GM23248 (cell line): ENCODE results near the gene ISL2. TPM values are rescaled to one million over a fixed set of nuclear protein-coding genes. Genes with fewer than 3 reads are reported as not detected.

Source experiments
- DNase-seq: peaks from one replicate; pipeline ENCODE4 v3.0.0-alpha.2; 2015
- H2AFZ ChIP-seq: fragments of 200-600 bp; sonication (generic); 2 replicates; pipeline ENCODE4 v1.6.1; 2016; ENCODE audit warnings: antibody characterized with exemption
- H3F3A ChIP-seq: fragments of 200-600 bp; sonication (generic); 2 replicates; pipeline ENCODE4 v1.6.1; 2016; ENCODE audit warnings: mild to moderate bottlenecking, antibody characterized with exemption, mixed run types; ENCODE audit not compliant: insufficient read depth
- H3K27ac ChIP-seq: fragments of 200-600 bp; sonication (generic); 2 replicates; pipeline ENCODE4 v1.5.1; 2016; ENCODE audit warnings: mild to moderate bottlenecking
- H3K27me3 ChIP-seq: fragments of 200-600 bp; sonication (generic); replicated peaks from 2 replicates; pipeline ENCODE4 v1.6.1; 2016; ENCODE audit warnings: mild to moderate bottlenecking; ENCODE audit not compliant: insufficient read depth
- H3K36me3 ChIP-seq: fragments of 200-600 bp; sonication (generic); 2 replicates; pipeline ENCODE4 v1.6.1; 2016; ENCODE audit warnings: low read depth, mild to moderate bottlenecking
- H3K4me1 ChIP-seq: fragments of 200-600 bp; sonication (generic); 2 replicates; pipeline ENCODE4 v1.6.1; 2016; ENCODE audit warnings: mild to moderate bottlenecking; ENCODE audit not compliant: insufficient read depth
- H3K4me2 ChIP-seq: fragments of 200-600 bp; sonication (generic); one replicate; pipeline ENCODE4 v1.6.1; 2016; ENCODE audit warnings: mild to moderate bottlenecking; ENCODE audit not compliant: unreplicated experiment
- H3K4me3 ChIP-seq: fragments of 200-600 bp; sonication (generic); 2 replicates; pipeline ENCODE4 v1.5.1; 2016; ENCODE audit warnings: mild to moderate bottlenecking
- H3K79me2 ChIP-seq: fragments of 200-600 bp; sonication (generic); 2 replicates; pipeline ENCODE4 v1.6.1; 2016; ENCODE audit warnings: mild to moderate bottlenecking; ENCODE audit not compliant: insufficient read depth
- H3K9ac ChIP-seq: fragments of 200-600 bp; sonication (generic); 2 replicates; pipeline ENCODE4 v1.6.1; 2016; ENCODE audit warnings: mild to moderate bottlenecking
- H3K9me2 ChIP-seq: fragments of 200-600 bp; sonication (generic); 2 replicates; pipeline ENCODE4 v1.6.1; 2016; ENCODE audit warnings: mixed run types, mild to moderate bottlenecking, moderate library complexity; ENCODE audit not compliant: insufficient read depth
- H3K9me3 ChIP-seq: fragments of 200-600 bp; sonication (generic); one replicate; pipeline ENCODE4 v1.6.1; 2017; ENCODE audit warnings: low read depth
- H4K20me1 ChIP-seq: fragments of 200-600 bp; sonication (generic); 2 replicates; pipeline ENCODE4 v1.6.0; 2016; ENCODE audit not compliant: insufficient read depth
- EZH2 ChIP-seq: fragments of 200-600 bp; sonication (generic); IDR thresholded peaks from 2 replicates; pipeline ENCODE4 v1.6.1; 2018; ENCODE audit warnings: antibody characterized with exemption, mild to moderate bottlenecking; ENCODE audit not compliant: insufficient read depth, poor library complexity, severe bottlenecking
- EZH2phosphoT487 ChIP-seq: fragments of 200-600 bp; sonication (generic); IDR thresholded peaks from 2 replicates; pipeline ENCODE4 v1.6.1; 2018; ENCODE audit warnings: antibody characterized with exemption, moderate library complexity, mild to moderate bottlenecking, low read depth; ENCODE audit not compliant: insufficient read depth
- WGBS, 2 experiments: methylation state at CpG; one replicate each; pipeline ENCODE4 v1.1.6; 2015 to 2017; ENCODE audit warnings: low lambda C conversion rate in 2 of 2, low coverage in 1 of 2; ENCODE audit errors: missing lambda C conversion rate in 2 of 2; 5-methylcytosine and 5-hydroxymethylcytosine counted together
- in situ Hi-C: fragments of 300-500 bp; cut with MboI; formaldehyde crosslinking; loops from 2 replicates; pipeline ENCODE4 v1.15.0; 2020
- polyA plus RNA-seq: library from polyadenylated mRNA; unstranded; fragments of >200 nt; fragmentation: Nextera tagmentation; extraction: Ambion mirVana; gene quantifications from 2 replicates; pipeline ENCODE4 v1.2.1, GENCODE V29; 2016
- total RNA-seq: library from RNA; depleted of rRNA; stranded (reverse); fragments of >200 nt; shearing (Covaris generic); gene quantifications from 2 replicates; pipeline ENCODE4 v1.2.3, GENCODE V29; 2014

Gene ISL2
- total and polyA plus RNA-seq, 2 experiments from 2014 or later: 0.98 to 2.2 TPM

DNA sequence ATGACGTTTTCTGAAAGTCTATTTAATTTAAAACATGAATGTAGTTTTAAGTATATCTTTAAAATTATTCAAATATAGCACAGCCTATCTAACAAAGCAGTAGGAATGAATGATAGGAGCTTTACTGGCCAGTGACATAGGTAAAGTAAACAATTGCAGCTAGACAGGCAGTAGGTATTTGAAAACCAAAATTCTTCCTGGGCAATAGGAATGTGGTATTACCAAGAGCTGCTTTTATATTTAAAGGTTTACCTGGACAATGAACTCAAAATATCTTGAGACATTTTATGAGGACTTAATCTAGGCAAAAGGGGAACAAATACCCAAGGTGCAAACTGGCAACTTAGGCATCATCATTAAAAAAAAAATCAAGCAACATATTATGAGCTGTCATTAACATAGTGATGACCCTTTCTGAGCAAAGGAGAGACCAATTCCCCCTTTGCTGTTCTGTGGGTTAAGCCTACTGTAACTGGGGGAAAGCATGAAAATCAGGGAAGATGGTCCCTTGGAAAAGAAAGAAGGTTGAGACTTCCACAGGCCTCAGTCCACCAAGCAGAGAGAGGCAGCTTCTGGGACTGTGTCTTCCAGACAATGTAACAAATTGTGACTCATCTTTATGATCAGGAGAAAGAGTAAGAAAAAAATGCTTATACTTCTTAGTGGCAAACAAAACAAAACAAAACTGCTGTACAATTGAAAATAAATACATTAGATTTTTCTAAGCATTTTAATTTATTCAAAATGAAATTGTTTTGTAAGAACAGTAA, 12.9 kb downstream of the ISL2 start:
- 92 to 98% methylated on average over 1 of the region's 1 CpG for WGBS, 2 experiments
- H3K27me3 ChIP-seq: peaks cover 24% of the 10 kb centered on the region
- H3K9me2 ChIP-seq: no peaks in the 10 kb centered on the region
- H3F3A ChIP-seq: peaks cover 7% of the 10 kb centered on the region; the same call in 1 of the 2 replicates
- no peaks in the 10 kb centered on the region for H3K79me2 ChIP-seq
- H2AFZ ChIP-seq: no peak overlapping the region
- DNase-seq: peak; percentile 48
- no peaks in the 10 kb centered on the region for H3K36me3 ChIP-seq
- TF ChIP-seq EZH2phosphoT487: no peak
- no peak for TF ChIP-seq EZH2
- in situ Hi-C loops: no loop called here
- H3K9me3 ChIP-seq: no peaks in the 10 kb centered on the region
- H3K4me3 ChIP-seq: no peak overlapping the region
- H3K9ac ChIP-seq: no peak overlapping the region
- H3K27ac ChIP-seq: no peak overlapping the region
- no peaks in the 10 kb centered on the region for H3K4me1 ChIP-seq
- no peaks in the 10 kb centered on the region for H4K20me1 ChIP-seq
- no peak overlapping the region for H3K4me2 ChIP-seq

DNA sequence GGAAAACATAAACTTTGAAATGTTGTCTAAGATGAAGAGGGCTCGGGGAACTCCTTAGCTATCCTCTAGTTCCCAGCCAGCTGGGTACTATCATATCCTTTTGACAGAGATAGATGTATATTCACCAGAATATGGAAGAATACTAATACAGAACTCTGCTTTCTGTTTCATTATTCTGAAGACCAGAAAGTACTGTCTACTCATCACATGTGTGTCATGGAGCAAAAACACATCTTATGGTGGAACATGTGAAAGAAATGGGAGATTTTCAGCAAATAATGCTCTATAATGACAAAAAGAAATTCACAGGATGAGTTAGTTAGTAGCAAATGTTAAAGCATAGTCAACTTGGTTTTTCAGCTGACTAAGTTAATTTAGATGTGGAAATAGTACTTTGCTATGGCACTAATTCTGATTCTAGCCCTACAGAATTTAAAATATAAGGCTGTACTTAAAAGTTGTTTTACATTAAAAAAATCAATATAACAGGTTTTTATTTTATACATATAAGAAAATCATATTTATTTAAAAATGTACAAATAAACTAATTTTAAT, 16.5 kb downstream of the ISL2 start:
- in situ Hi-C loops: no loop called here
- Histone ChIP-seq H3K4me1 (no peaks in the 10 kb centered on the region), H3K9me3 (no peaks in the 10 kb centered on the region), H3K79me2 (no peaks in the 10 kb centered on the region), H3K9ac (no peak overlapping the region), H3F3A (peaks cover 7% of the 10 kb centered on the region; the same call in 1 of the 2 replicates), H4K20me1 (no peaks in the 10 kb centered on the region), H3K36me3 (no peaks in the 10 kb centered on the region), H3K9me2 (no peaks in the 10 kb centered on the region), H3K27me3 (no peaks in the 10 kb centered on the region), H2AFZ (no peak overlapping the region), H3K4me3 (no peak overlapping the region), H3K27ac (no peak overlapping the region), H3K4me2 (no peak overlapping the region)
- TF ChIP-seq EZH2phosphoT487 (no peak), EZH2 (no peak)
- DNase-seq: no peak
- 97 to 100% methylated on average over 1 of the region's 1 CpG for WGBS, 2 experiments

DNA sequence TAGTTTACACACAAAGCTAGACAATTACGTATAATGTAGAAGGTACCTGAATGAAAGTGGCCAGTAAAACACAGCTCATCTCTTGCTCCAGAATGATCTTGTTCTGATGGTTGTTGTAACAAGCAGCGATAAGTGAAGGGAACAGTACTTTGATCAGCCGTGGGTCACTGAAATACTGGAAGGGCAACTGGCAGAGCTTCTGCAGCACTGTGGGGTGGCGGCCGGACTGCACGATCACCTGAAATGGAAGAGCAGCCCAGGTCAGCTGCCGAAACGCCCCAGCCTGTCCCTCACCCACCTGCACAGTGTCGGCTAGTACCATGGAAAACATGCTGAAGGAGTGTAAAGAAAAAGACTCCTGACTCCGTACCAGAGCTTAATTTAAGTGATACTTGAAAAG, 17.3 kb downstream of the ISL2 start:
- Histone ChIP-seq H3K79me2 (no peaks in the 10 kb centered on the region), H3K36me3 (no peaks in the 10 kb centered on the region), H3K4me3 (no peak overlapping the region), H3K27ac (no peak overlapping the region), H3K9me2 (no peaks in the 10 kb centered on the region), H3K4me2 (no peak overlapping the region), H3F3A (peaks cover 7% of the 10 kb centered on the region; the same call in 1 of the 2 replicates), H4K20me1 (no peaks in the 10 kb centered on the region), H3K9ac (no peak overlapping the region), H3K4me1 (no peaks in the 10 kb centered on the region), H3K27me3 (no peaks in the 10 kb centered on the region), H3K9me3 (no peaks in the 10 kb centered on the region), H2AFZ (no peak overlapping the region)
- no peak for DNase-seq
- in situ Hi-C loops: no loop called here
- no peak for TF ChIP-seq EZH2phosphoT487
- no peak for TF ChIP-seq EZH2
- WGBS, 2 experiments: 91 to 92% methylated on average over 10 of the region's 10 CpGs

DNA sequence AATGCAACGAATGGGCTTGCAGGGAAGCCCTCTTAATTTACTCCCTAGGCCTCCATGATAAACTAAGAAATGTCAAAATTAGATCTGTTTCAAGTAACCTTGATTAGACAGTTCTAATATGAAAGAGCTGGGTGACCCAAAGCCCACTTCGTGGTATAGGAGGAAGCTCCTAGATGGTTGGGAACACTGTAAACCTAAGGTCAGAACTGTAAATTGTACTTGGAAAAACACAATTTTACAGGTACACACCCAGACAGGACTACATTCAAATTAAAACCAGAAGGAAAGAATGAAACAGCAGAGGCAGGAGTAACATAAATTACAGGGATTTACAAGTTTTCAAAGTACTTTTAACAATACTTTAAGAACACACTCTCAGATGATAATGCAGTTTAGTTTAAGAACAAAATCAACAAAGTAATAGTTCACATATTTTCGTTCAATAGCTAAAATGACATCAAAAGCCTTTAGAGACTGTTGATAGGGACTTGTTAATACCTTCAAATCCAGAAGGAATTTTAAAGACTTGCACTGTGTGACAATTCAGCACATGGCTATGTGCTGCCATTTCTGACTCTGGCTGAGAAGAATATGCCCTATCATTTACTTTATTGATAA, 18.4 kb downstream of the ISL2 start:
- in situ Hi-C loops: no loop called here
- Histone ChIP-seq H3K4me1 (no peaks in the 10 kb centered on the region), H3K79me2 (no peaks in the 10 kb centered on the region), H3K4me2 (no peak overlapping the region), H3K4me3 (no peak overlapping the region), H3F3A (peaks cover 2% of the 10 kb centered on the region; the same call in 1 of the 2 replicates), H3K36me3 (no peaks in the 10 kb centered on the region), H4K20me1 (no peaks in the 10 kb centered on the region), H3K9me2 (no peaks in the 10 kb centered on the region), H3K9me3 (no peaks in the 10 kb centered on the region), H2AFZ (no peak overlapping the region), H3K9ac (no peak overlapping the region), H3K27ac (no peak overlapping the region), H3K27me3 (no peaks in the 10 kb centered on the region)
- WGBS, 2 experiments: 75 to 76% methylated on average over 3 of the region's 3 CpGs
- no peak for DNase-seq
- TF ChIP-seq EZH2phosphoT487: no peak
- no peak for TF ChIP-seq EZH2
